Mesendoderm (in vitro differentiated cells): ENCODE measurements around the gene MXRA7.

ENCODE experiments used
- DNase-seq: peaks from one replicate; pipeline ENCODE4 v3.0.0; 2013
- H2AK5ac ChIP-seq: 2 replicates; pipeline ENCODE4 v1.6.1; 2013; ENCODE audit warnings: low read length, inconsistent platforms
- H2BK120ac ChIP-seq: 2 replicates; pipeline ENCODE4 v1.6.1; 2013; ENCODE audit warnings: low read depth, mild to moderate bottlenecking, low read length, moderate library complexity, mixed read lengths
- H2BK15ac ChIP-seq: replicated peaks from 2 replicates; pipeline ENCODE4 v1.6.1; 2013; ENCODE audit warnings: low read depth, mild to moderate bottlenecking, moderate library complexity
- H2BK5ac ChIP-seq: 2 replicates; pipeline ENCODE4 v1.6.1; 2013; ENCODE audit warnings: low read length, inconsistent platforms
- H3K18ac ChIP-seq: 2 replicates; pipeline ENCODE4 v1.6.1; 2013; ENCODE audit warnings: mild to moderate bottlenecking, low read length, mixed read lengths
- H3K23ac ChIP-seq: one replicate; pipeline ENCODE4 v1.6.1; 2013; ENCODE audit warnings: low read length
- H3K27ac ChIP-seq: 2 replicates; pipeline ENCODE4 v1.5.1; 2013; ENCODE audit warnings: low read depth, mild to moderate bottlenecking, inconsistent platforms, low read length, moderate library complexity
- H3K27me3 ChIP-seq: 2 replicates; pipeline ENCODE4 v1.6.1; 2013; ENCODE audit warnings: low read length, control low read depth, mild to moderate bottlenecking, inconsistent platforms; ENCODE audit not compliant: insufficient read depth, poor library complexity
- H3K36me3 ChIP-seq: 2 replicates; pipeline ENCODE4 v1.6.1; 2013; ENCODE audit warnings: low read length, inconsistent platforms; ENCODE audit not compliant: control insufficient read depth, insufficient read depth
- H3K4ac ChIP-seq: one replicate; pipeline ENCODE4 v1.6.1; 2013; ENCODE audit warnings: low read depth, mild to moderate bottlenecking, low read length, moderate library complexity
- H3K4me1 ChIP-seq: 2 replicates; pipeline ENCODE4 v1.6.1; 2013; ENCODE audit warnings: low read depth, low read length, inconsistent platforms; ENCODE audit not compliant: control insufficient read depth
- H3K4me2 ChIP-seq: 2 replicates; pipeline ENCODE4 v1.6.1; 2013; ENCODE audit warnings: low read length
- H3K4me3 ChIP-seq: 2 replicates; pipeline ENCODE4 v1.5.1; 2013; ENCODE audit warnings: mild to moderate bottlenecking, low read length
- H3K56ac ChIP-seq: one replicate; pipeline ENCODE4 v1.6.1; 2013; ENCODE audit warnings: low read length
- H3K79me1 ChIP-seq: 2 replicates; pipeline ENCODE4 v1.6.1; 2013; ENCODE audit warnings: low read length, inconsistent platforms
- H3K79me2 ChIP-seq: 2 replicates; pipeline ENCODE4 v1.6.1; 2013; ENCODE audit warnings: mild to moderate bottlenecking, low read length; ENCODE audit not compliant: control insufficient read depth, insufficient read depth
- H3K9ac ChIP-seq: 2 replicates; pipeline ENCODE4 v1.6.1; 2013; ENCODE audit warnings: low read length, inconsistent platforms
- H4K5ac ChIP-seq: one replicate; pipeline ENCODE4 v1.6.1; 2013; ENCODE audit warnings: low read length
- H4K8ac ChIP-seq: one replicate; pipeline ENCODE4 v1.6.1; 2013; ENCODE audit warnings: low read depth, mild to moderate bottlenecking, control low read depth, low read length, moderate library complexity
- WGBS: extraction: QIAGEN DNeasy Blood & Tissue Kit; methylation state at CpG from one replicate; pipeline ENCODE4 v1.1.7; 2013; ENCODE audit warnings: low lambda C conversion rate, missing lambda C conversion rate; ENCODE audit not compliant: insufficient coverage; ENCODE audit errors: extremely low coverage; 5-methylcytosine and 5-hydroxymethylcytosine counted together

MXRA7 gene

GRCh38 chr17:76690596-76691280, 20.0 kb downstream of the MXRA7 start:
- Histone ChIP-seq H4K8ac (no peak overlapping the region), H3K4ac (no peak overlapping the region), H2BK120ac (no peak overlapping the region), H3K56ac (no peak overlapping the region), H3K9ac (no peak overlapping the region), H3K27me3 (no peaks in the 10 kb centered on the region), H3K23ac (no peak overlapping the region), H2BK15ac (no peak overlapping the region), H3K27ac (no peak overlapping the region), H4K5ac (no peak overlapping the region), H2BK5ac (no peak overlapping the region), H3K79me2 (no peaks in the 10 kb centered on the region), H3K18ac (no peak overlapping the region), H3K4me3 (no peak overlapping the region), H3K36me3 (no peaks in the 10 kb centered on the region), H3K4me1 (no peaks in the 10 kb centered on the region), H3K4me2 (no peak overlapping the region), H2AK5ac (no peak overlapping the region), H3K79me1 (no peaks in the 10 kb centered on the region)
- DNase-seq, result no peak
- WGBS, result no CpG with 5 or more reads among the region's 13 CpGs

- Histone ChIP-seq H3K4ac (no peak overlapping the region), H3K4me3 (no peak overlapping the region), H3K27ac (no peak overlapping the region), H4K5ac (no peak overlapping the region), H3K4me1 (no peaks in the 10 kb centered on the region), H3K79me2 (no peaks in the 10 kb centered on the region), H3K27me3 (no peaks in the 10 kb centered on the region), H3K56ac (no peak overlapping the region), H2BK120ac (no peak overlapping the region), H2BK15ac (no peak overlapping the region), H3K23ac (no peak overlapping the region), H2AK5ac (no peak overlapping the region), H3K36me3 (no peaks in the 10 kb centered on the region), H2BK5ac (no peak overlapping the region), H3K18ac (no peak overlapping the region), H3K79me1 (no peaks in the 10 kb centered on the region), H4K8ac (no peak overlapping the region), H3K9ac (no peak overlapping the region), H3K4me2 (no peak overlapping the region)
- DNase-seq, result no peak
- no CpG with 5 or more reads among the region's 11 CpGs for WGBS
Measured at GRCh38 chr17:76689859-76690258, 20.9 kb downstream of the MXRA7 start.

DNA sequence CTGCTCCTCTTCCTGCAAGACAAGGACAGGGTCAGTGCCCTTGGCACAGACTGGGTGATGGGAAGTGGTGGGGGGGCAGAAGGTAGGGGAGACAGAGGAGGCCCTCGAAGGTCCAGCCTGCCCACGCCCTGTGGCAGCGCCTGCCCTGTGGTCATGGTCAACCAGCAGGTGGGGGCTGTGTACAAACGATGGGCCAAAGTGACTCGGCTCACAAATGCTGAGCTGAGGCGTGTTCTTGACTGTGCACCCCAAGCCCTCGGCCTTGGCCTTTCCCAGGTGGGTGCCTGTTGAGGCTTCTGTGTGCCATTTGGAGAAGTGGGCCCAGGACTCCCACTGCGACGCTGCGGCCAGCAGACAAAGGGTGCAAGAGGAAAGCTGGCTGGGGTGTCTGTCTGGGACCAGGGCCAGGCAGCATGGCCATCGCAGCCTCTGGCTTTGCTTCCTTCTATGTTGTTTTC, 22.6 kb downstream of the MXRA7 start:
- Histone ChIP-seq H2BK5ac (no peak overlapping the region), H4K5ac (no peak overlapping the region), H3K79me2 (no peaks in the 10 kb centered on the region), H3K23ac (no peak overlapping the region), H3K18ac (no peak overlapping the region), H3K9ac (no peak overlapping the region), H3K4ac (no peak overlapping the region), H3K4me3 (no peak overlapping the region), H4K8ac (no peak overlapping the region), H3K56ac (no peak overlapping the region), H2BK15ac (no peak overlapping the region), H3K4me1 (no peaks in the 10 kb centered on the region), H2AK5ac (no peak overlapping the region), H3K36me3 (no peaks in the 10 kb centered on the region), H3K27me3 (no peaks in the 10 kb centered on the region), H3K79me1 (no peaks in the 10 kb centered on the region), H3K4me2 (no peak overlapping the region), H2BK120ac (no peak overlapping the region), H3K27ac (no peak overlapping the region)
- no peak for DNase-seq
- no CpG with 5 or more reads among the region's 11 CpGs for WGBS

- Histone ChIP-seq H3K9ac (no peak overlapping the region), H2BK120ac (no peak overlapping the region), H3K4me1 (no peaks in the 10 kb centered on the region), H2AK5ac (no peak overlapping the region), H4K5ac (no peak overlapping the region), H2BK5ac (no peak overlapping the region), H4K8ac (no peak overlapping the region), H3K23ac (no peak overlapping the region), H3K36me3 (no peaks in the 10 kb centered on the region), H2BK15ac (no peak overlapping the region), H3K4ac (no peak overlapping the region), H3K79me1 (no peaks in the 10 kb centered on the region), H3K4me3 (no peak overlapping the region), H3K56ac (no peak overlapping the region), H3K27ac (no peak overlapping the region), H3K27me3 (no peaks in the 10 kb centered on the region), H3K4me2 (no peak overlapping the region), H3K79me2 (no peaks in the 10 kb centered on the region), H3K18ac (no peak overlapping the region)
- WGBS, result no CpG with 5 or more reads among the region's 26 CpGs
- DNase-seq, result no peak
Measured at GRCh38 chr17:76687298-76688164, 23.2 kb downstream of the MXRA7 start.

- Histone ChIP-seq H3K27me3 (no peaks in the 10 kb centered on the region), H3K18ac (no peak overlapping the region), H4K8ac (no peak overlapping the region), H4K5ac (no peak overlapping the region), H3K9ac (no peak overlapping the region), H2AK5ac (no peak overlapping the region), H3K4me3 (no peak overlapping the region), H3K79me2 (no peaks in the 10 kb centered on the region), H3K79me1 (no peaks in the 10 kb centered on the region), H2BK120ac (no peak overlapping the region), H3K56ac (no peak overlapping the region), H3K36me3 (no peaks in the 10 kb centered on the region), H2BK5ac (no peak overlapping the region), H3K27ac (no peak overlapping the region), H3K4me2 (no peak overlapping the region), H3K4me1 (no peaks in the 10 kb centered on the region), H3K4ac (no peak overlapping the region), H2BK15ac (no peak overlapping the region), H3K23ac (no peak overlapping the region)
- no peak for DNase-seq
- no CpG with 5 or more reads among the region's 15 CpGs for WGBS
Measured at GRCh38 chr17:76686538-76687297, 24.0 kb downstream of the MXRA7 start.
